ENCODE data around the gene ATG13.
"Not testable (repeated sequence)": the region's sequence is repeated elsewhere in the genome, so short reads cannot be mapped to it uniquely, and the experiment has no call there.

The ATG13 gene

DNA sequence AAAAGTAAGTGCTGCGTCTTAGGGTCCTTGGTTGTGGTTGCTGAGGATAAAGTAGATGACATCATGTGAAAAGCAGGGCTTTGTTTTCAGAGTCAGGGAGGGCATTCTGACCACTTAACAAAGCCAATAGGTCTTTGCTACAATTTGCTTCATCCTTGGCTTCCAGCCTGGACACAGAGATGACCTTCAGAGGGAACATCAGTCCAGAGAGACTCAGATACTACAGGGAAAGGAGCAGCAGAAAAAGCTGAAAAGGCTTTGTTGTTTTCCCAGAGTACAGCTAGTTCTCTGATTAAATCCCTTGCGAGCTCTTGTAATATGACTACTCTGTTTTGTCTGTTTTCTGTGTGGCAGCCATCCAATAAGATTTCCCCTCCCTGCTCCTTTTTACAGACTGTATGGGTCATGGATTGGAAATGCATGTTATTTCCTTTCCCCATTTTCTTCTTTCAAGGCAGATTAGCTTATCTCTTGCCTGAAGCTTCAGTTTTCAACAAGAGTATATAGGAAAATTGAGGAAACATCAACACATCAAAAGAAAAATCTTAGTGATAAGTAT lies 31.9 kb downstream of the ATG13 start:
- DNase-seq = no peak

- DNase-seq = no peak
These were observed 38.3 kb downstream of the ATG13 start for GRCh38 chr11:46655631-46656030.

GRCh38 chr11:46657186-46657585 lies 39.8 kb downstream of the ATG13 start:
- DNase-seq = no peak

DNA sequence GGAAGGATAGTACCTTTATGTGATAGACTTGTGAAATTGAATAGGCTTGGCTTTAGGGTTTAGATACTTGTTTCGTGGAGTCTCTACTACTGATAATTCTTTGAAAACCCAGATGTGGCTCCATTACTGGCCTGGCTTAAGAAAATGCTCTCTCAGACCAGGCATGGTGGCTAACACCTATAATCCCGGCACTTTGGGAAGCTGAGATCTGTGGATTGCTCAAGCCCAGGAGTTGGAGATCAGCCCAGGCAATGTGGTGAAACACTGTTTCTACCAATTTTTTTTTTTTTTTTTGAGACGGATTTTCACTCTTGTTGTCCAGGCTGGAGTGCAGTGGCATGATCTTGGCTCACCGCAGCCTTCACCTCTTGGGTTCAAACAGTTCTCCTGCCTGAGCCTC lies 40.9 kb downstream of the ATG13 start:
- no peak for DNase-seq

DNA sequence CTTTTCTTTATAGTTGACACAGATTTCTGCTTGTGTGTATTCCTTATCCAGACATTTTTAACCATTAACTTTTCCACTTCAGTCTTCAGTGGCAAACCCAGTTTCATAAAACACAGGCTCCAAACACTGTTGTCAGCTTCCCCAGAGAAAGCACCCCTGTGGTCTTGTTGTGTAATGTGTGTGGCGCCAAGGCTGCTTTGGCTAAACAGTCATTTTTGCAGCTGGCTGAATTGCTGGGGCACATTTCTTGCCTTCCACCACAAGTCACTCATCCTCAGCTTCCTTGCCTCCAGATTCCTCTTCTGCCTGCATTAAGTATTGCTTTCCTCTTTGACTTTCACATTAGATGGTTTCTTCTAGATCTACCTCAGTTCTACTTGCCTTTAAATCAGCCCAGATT lies 42.6 kb downstream of the ATG13 start:
- DNase-seq = no peak

DNA sequence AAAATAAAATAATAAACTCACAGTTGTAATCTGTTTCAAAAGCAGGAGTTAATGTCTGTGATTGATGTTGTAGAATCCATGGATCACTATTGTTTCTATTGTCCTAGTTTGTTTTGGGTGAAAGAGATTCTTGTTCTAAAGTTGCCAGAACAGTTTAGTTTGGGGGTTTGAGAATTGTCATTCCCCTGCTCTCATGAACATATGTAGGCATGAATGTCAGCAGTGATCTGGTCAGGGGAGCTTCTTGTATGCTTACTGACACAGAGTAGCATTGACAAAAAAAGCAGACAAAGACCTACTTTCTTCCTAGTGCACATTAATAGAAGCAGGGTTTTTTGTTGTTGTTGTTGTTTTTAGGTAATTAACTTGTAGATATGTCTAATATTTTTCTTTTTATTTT lies 44.5 kb downstream of the ATG13 start:
- no peak for DNase-seq

DNA sequence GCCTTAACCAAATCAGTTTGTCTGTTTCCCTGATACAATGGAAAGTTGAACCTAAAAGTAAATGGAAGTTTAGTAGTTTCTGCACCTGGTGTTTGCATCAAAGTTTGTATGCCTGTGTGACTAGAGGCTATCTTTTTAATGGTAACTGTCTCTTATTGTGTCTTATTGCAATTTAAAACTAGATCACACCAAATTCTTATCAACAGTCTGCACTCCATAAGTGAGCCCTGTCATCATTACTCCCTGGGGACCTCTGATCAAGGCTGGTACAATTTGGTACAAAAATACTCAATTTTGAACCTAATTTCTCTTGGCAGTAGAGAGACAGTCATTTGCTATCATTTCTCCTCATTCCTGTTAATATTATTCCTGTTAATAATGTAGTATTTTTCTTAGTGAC lies 45.0 kb downstream of the ATG13 start:
- no peak for DNase-seq

- no peak for DNase-seq
These were observed 46.1 kb downstream of the ATG13 start for GRCh38 chr11:46663277-46663940.

GRCh38 chr11:46664612-46665011 lies 47.3 kb downstream of the ATG13 start:
- DNase-seq = no peak

GRCh38 chr11:46665356-46665755 lies 48.0 kb downstream of the ATG13 start:
- no peak for DNase-seq

DNA sequence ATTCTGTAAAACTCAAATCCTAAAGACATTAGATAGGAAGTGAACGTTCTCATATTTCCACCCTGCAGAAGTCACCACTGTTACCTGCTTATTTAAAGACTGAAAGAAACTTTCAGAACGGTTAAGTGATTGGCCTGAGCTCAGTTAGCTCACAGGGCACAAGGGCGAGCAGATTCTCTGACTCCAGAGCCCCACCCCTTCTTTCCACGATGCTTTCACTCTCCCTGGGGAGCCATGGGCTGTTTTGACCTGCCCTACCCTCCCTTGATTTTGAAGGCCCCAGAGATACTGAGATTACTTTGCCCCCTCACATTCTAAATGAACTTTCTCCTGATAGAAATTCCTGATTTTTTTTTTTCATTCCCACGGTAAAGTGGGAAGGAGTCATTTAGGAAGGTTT lies 49.2 kb downstream of the ATG13 start:
- DNase-seq = no peak

- no peak for DNase-seq
These were observed 49.7 kb downstream of the ATG13 start for GRCh38 chr11:46667043-46667481.

DNA sequence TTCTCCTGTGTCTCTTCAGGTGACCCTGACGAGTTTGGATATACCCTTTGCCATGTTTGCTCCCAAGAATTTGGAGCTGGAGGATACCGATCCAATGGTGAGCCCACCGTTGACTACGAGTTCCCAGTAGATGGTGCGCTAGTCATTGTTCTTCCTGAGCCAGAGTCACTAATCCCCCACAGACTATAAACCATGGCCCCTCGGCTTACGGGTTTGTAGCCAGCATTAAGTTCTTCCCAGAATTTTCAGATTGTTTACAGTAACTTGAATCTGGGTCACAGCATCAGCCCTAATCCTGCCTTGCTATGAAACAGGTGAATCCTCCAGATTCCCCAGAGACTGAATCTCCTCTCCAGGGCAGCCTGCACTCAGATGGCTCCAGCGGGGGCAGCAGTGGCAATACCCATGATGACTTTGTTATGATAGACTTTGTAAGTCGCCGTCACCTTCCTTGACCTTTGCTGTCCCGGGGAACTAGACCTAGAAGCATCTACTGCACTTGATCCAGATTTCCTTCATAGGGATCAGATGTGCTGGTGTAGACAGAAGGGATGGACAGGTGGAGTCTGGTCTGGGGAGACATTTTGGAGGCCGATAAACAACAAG lies 51.2 kb downstream of the ATG13 start:
- no peak for DNase-seq

DNA sequence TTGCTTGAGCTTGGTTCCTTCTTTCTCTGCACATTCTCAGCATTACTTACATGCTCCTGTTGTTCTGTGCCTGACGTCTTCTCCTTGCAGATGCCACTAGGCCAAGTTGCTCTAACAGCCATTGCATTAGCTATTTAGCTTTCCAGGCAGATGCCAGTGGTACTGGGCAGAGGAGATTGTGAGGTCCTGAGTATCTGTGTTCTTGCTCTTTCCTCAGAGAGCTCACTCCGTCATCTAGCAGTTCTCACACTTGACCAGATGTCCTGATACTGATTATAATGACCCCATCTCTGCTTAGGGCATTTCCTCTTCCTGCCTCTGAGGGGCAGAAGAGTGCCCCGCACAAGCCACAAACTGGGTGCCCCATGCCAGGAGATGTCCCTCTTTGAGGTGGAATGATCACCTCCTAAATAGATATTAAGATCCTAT lies 52.4 kb downstream of the ATG13 start:
- no peak for DNase-seq

GRCh38 chr11:46670521-46670920 lies 53.2 kb downstream of the ATG13 start:
- not testable (repeated sequence) for DNase-seq

GRCh38 chr11:46671958-46672315 lies 54.6 kb downstream of the ATG13 start:
- DNase-seq = no peak

DNA sequence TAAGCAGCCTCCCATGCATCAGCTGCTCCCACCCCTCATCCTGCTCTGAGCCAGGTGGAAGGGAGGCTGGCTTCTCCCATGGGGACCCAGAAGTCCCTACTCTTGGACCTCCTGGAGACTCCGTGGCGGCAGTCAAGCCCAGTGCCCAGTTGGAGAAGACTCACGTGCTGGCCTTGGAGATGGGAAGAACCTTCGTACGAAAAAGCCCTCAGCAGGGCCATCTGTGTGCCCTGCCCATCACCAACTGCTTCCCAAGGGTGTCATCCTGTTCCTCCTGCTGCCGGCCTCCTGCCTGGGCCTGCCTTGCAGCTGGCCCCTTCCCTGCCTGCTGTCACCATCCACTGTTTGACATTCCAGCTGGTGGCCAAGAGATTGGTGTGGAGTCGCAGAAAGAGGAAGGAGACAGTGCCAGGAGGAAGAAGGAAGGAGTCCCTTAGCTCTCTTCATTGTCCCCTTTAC lies 55.1 kb downstream of the ATG13 start:
- no peak for DNase-seq

GRCh38 chr11:46673713-46674462 lies 56.5 kb downstream of the ATG13 start:
- no peak for DNase-seq

DNA sequence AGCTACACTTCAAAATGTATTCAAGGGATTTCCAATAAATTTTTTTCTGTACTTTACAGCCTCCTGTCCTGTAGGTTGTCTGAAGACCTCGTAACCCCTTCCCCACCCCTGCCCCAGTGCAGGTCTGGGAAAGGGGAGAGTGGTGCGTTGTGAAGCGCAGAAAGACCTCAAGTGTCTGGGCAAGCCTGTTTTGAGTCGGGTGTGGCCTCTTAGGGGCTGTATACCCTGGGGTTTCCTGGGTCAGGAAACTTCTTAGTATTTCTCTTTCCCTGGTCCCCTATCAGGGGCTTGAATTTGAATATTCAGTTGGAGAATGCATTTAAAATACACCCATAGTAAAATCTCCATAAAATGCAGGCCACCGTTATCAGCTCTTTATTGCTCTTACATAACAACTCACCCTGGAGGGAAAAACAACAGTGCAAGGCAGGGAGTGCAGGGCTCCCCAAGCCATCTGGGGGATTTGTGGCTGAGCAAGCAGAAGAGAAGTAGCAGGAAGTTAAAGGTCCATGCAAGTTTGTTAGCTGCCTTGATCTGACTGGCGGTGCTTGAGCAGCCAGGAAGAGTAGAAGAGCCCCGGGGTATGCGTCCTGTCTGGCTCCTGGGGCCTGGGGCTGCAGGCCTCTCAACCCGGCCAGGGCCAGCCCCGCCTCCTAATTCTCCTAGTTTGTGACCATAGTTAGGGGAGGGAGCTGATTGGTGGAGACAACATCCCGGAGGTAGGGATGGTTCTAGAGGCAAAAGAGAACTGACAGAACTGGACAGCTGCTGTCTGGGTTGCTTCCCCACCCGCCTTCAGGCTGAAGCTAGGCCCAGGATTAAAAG lies 57.3 kb downstream of the ATG13 start:
- DNase-seq = peak; percentile 2

GRCh38 chr11:46675288-46675851 lies 58.0 kb downstream of the ATG13 start:
- DNase-seq = no peak

- no peak for DNase-seq
These were observed 58.6 kb downstream of the ATG13 start for GRCh38 chr11:46675949-46676348.

DNA sequence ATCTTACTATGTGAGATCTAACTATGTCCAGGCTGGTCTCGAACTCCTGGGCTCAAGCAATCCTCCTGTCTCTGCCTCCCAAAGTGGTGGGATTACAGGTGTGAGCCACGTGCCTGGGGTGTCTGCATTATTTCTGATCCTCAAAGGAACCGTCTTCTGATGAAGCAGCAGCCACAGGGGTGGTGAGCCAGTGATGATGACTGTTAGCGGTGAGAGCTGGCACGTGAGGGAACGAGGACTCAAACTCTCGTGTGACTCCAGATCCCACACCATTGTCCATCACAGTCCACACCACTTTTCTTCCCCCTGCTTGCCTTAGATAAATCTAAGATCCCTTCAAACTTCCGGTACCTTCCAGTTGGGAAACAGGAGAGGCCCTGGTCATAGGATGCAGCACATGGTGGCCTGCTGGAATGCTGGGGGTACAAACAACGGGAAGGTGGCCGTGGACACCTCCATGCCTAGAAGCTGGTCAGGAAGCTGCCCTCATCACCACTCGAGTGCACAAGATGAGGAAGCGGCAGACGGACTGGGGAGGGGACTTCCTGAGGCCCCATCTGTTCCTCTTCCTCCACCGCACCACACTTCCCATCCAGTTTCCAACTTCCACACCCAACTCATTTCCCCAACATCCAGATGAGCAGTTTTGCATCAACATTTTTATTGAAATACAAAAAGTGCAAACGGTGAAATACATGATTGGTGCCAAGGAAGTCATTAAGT lies 59.2 kb downstream of the ATG13 start:
- DNase-seq = no peak

All from NCI-H510A treated with DMSO at 0.1 percent for 48 hours (cell line).